GM19023 (cell line): ENCODE data around the gene RPS25.
"Not testable (repeated sequence)": the region's sequence is repeated elsewhere in the genome, so short reads cannot be mapped to it uniquely, and the experiment has no call there.

Experiments used
- ATAC-seq: cut with Tn5 transposase; IDR thresholded peaks from one replicate; pipeline ENCODE4 v1.9.1; 2021; ENCODE audit warnings: mild to moderate bottlenecking, moderate library complexity; ENCODE audit not compliant: unreplicated experiment

Gene RPS25

DNA sequence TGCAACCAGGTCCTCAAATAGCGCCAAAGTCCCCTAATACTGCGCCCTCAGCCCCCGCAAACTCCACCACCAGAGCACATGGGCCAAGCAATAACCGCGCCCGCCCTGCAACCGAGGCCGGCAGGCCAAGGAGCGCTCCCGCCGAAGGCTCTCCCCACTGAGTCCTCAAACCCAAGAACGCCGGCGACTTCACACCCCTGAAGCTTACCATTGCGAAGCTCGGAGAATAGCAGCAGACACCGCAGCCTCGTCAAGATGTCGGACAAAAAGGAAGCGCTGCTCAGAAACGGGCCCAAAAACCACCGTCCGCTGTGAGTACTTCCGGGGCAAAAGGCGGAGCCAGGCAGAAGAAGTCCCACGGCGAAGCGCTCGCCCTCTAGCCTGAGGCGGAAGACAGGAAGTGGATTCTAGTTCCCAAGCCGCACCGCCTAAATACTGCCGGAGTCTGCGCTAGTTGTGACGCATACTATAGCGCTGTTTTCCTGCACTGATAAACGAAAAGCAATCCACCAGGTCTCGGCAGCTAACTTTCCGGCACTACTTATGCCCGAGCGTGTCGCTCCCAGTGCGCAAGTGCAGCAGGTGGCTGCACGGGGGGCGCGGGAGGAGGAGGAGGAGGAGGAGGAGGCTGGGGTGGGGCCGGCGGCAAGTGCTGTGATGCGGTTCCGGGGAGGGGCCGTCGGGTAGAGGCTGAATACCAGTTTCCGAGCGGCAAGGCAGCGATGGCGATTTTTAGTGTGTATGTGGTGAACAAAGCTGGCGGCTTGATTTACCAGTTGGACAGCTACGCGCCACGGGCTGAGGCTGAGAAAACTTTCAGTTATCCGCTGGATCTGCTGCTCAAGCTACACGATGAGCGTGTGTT lies at the start of gene RPS25, which contains the start of gene TRAPPC4:
Gene RPS25, minus strand, starts transcription at position 270 of the 865 bp plus-strand sequence. Its CDS starts 59 bp downstream, at position 211.
Gene TRAPPC4, plus strand, starts transcription at position 693 of the 865 bp plus-strand sequence. Its CDS starts 30 bp downstream, at position 723.
- peak; percentile 86 for ATAC-seq

DNA sequence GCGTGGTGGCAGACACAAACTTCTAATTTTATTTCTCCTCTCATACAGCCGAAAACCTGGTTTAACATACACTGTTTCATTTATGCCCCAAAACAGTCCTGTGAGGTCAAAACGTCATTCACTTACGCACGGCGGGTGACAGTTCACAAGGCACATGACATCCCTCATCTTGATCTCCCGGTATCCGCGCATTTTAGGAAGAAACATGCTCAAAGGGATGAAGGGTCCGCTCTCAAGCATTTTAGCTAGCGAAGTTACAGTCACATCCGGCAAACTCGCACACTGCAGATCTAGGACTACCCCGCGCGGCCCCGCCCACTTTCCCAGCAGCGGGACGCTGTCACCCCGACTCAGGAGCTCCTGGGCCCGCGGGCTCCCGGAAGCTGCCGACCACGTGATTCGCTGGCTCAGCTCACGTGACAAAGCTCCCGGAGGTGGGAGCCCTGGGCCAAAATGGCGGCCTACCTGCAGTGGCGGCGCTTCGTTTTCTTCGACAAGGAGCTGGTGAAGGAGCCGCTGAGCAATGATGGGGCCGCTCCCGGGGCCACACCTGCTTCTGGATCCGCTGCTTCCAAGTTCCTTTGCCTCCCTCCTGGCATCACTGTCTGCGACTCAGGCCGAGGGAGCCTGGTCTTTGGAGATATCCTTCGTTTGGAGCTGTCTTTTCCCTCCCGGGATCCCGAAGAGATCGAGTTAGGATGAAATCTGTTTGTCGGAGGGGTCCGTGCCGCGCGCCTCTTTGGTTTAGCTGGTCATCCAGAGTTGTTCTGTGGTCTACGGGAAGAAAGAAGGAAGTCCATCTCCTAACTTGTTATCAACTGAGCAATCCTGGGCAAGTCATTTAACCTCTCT lies 49.5 kb upstream of the RPS25 start, which contains the start of gene VPS11:
Gene VPS11, plus strand, starts transcription at position 448 of the 852 bp plus-strand sequence. Its CDS starts 6 bp downstream, at position 454.
- peak; percentile 95 for ATAC-seq

DNA sequence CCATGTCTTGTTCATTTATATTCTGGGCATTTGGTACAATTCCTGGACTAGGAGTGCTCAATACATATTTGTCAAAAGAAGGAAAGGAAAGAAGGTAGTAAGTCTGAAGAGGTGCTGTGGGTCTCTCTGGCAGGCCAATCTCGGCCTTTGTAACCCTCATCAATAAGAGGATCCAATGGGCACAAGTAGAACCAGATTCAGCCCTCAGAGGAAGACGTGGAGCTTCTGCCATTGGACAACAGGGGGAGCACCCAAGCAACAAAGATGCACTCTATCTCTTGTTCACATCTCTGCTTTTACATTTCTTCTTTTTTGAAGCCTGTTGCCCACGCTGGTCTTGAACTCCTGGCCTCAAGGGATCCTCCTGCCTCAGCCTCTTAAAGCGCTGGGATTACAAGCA lies 47.2 kb upstream of the RPS25 start:
- no peak for ATAC-seq

DNA sequence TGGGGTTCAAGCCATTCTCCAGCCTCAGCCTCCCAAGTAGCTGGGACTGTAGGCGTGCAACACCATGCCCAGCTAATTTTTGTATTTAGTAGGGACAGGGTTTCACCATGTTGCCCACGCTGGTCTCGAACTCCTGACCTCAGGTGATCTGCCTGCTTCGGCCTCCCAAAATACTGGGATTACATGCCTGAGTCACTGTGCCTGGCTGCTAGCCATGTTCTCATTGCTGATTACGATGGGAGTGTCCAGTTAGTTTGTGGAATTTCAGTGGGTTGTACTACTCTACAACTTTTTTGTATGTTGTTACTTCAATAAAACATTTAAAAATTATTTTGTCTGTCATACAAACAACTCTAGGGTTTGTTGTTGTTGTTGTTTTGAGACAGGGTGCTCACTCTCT lies 44.6 kb upstream of the RPS25 start:
- no peak for ATAC-seq

DNA sequence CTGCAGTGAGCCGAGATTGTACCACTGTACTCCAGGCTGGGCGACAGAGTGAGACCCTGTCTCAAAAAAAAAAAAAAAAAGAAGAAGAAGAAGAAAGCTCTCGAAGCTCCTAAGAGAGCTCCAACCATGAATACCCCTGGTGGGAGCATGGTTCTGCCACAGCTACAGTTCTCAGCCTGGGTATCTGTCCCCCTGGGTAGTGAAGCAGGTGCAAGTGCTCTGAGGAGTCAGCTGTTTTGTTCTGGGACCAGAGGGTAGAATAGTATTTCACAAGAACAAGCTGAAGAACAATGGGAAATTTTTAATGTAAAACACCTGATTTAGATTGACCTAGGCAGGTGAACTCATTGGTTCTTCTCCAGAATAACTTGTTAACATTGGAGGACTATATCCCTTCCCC lies 43.1 kb upstream of the RPS25 start:
- ATAC-seq: no peak

DNA sequence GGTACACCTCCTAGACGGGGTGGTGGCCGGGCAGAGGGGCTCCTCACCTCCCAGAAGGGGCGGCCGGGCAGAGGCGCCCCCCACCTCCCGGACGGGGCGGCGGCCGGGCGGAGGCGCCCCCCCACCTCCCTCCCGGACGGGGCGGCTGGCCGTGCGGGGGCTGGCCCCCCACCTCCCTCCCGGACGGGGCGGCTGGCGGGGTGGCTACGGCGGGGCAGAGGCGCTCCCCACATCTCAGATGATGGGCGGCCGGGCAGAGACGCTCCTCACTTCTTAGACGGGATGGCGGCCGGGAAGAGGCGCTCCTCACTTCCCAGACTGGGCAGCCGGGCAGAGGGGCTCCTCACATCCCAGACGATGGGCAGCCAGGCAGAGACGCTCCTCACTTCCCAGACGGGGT lies 41.0 kb upstream of the RPS25 start:
- ATAC-seq: not testable (repeated sequence)

DNA sequence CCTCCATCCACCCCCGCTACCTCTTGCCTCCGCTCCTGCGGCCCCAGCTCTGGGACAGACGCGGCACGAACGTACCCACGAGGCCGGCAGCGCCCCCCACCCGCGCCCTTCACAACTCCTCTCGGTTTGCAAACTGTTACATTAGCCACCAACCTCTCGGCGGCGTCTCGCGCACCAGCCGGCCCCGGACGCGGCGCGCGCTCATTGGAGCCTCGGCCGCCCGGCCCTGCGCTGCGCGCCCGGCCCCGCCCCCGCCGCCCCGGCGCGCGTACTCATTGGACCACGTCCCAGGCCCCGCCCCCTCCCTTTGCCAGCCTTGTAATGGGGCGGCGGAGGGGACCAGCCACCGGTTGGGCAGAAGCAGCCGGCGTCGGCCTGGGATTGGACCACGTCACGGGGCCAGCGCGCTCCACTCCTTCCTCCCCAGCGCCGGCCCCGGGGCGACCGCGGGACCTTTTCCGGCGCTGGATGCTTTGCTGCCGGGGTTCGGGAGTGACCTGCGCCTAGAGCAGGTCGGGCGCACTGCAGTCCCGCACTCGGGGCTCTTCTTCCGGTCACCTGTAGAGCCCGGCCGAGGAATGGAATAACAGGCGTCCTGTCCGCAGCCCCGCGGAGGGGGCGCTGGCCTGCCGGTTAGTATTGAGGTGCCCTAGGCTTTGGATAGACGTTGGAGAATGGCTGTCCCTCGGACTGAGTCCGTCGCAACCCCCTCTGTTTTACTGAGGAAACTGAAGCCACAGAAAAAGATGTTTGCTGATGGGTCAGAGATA lies 39.0 kb upstream of the RPS25 start, which contains the start of gene HYOU1:
Gene HYOU1, minus strand, starts transcription at position 206 of the 770 bp plus-strand sequence. CDS start 1,045 bp downstream, outside the sequence.
- ATAC-seq: peak; percentile 89

DNA sequence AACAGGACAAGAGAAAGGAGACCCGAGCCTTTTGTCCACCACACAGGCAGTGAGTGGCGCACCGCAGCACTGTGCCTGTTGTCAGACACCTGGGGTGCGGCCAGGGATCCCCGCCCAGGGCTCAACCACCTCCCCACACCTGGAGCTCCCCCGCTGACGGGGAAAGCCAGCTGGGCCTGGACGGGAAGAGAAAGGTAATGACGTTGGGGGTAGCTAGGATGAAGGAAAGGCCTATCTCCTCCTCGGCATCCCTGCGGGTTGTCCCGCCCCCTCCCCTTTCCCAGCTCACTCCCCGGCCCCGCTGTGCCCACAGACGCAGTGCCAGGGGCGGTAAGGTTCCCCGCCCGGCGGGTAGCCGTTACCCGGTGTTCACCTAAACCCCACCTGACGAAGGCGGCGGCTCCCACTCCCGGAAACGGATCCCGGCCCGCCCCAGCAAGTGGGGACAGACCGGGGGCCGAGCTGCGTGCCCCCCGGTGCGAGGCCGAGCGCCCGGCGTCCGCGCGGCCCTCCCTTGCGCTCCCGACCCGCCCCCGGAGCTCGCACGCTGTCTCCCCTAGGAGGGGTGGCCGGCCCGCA lies 38.4 kb upstream of the RPS25 start:
- peak; percentile 11 for ATAC-seq

DNA sequence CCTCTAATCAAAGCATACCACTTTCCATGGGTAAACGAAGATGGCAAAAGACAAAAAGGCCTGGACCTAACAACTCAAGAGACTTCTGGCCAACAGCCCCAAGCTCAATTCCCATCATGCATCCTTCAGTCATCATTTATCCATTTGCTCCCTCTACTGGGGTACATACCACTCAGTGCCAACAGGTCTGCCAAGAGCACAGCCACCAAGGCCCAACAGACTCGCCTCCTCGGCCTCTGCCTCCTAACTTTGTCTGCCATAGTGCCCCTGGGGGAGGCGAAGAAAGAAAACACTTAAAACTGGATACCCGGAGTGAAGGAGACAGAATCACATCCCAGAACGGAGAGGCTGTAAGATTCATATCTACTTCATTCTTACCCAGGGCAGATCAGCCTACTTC lies 37.8 kb upstream of the RPS25 start:
- ATAC-seq: no peak

DNA sequence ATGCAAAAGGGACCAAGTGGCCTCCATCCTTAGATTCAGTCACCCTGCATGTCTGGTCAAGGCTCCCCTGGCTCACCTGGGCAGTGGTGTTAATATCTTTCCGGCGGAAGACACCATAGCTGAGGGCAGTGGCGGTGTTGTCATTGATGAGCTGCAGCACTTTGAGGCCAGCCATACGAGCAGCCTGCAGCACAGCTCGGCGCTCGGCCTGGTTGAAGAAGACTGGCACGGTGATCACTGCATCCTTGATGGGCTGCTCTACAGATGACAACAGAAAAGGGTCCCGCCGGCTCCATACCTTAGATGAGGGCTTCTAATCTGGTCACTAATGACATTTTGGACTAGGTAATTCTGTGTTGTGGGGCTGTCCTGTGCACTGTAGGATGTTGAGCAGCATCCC lies 36.3 kb upstream of the RPS25 start:
- ATAC-seq: no peak

DNA sequence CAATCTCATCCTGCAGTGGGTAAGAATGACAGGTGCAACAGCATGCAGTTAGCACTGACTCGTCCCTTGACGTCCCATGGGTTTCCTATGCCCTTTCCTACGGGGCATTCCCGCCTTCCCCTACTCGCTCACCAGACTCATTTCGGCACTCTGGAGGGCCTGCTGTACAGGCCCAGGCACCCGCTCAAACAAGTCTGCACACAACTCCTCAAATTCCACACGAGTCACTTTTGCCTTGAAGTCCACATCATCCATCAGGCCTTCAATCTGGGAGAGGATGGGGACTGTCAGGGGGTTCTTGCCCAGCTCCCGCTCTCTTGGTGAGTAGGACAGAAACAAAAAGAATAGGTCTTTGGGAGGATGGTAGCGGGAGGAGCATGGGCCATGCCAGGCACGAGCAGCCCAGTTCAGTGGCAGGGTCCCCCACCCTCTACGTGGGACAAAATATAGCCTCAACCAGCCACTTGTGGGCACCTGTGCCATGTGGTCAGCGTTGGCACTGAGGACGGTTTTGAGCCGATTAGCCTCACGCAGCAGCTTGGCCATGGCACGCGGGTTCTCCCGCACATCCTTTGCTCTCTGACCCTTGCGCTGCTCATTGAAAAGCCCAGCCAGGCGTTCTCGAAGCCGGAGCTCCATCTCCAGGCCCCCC lies 34.1 kb upstream of the RPS25 start:
- no peak for ATAC-seq

DNA sequence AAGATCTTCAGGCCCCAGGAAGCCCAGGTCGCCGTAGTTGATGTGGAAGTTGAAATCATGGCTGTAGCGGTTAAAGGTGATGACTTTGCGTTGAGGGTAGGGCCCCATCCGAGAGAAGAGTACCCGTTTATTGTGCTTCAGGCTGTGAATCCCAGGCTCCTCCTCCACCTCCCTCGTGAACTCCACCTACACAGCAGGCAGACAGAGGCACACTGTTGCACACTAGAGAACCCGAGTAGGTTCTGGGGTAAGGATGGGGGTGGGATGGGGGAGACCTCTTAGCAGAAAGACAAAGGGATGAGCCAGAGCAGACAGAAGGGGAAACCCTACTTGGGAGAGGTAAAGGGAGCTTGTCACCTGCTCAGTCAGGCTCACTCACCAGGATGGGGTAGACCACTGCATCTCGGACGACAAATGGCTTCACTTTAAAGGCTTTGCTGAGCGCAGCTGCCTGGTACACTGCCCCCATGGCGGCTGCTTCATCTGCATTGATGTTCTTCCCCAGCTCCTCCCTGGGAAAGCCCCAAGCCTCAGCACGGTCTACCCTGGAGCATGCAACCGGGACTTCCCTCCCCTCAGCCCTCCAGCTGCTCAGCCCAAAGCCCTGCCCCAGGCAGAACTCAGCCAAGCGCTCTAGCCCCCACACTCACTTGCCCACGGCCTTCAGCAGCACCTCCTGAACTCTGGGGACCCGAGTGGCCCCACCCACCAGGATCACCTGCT lies 33.5 kb upstream of the RPS25 start:
- peak; percentile 59 for ATAC-seq

DNA sequence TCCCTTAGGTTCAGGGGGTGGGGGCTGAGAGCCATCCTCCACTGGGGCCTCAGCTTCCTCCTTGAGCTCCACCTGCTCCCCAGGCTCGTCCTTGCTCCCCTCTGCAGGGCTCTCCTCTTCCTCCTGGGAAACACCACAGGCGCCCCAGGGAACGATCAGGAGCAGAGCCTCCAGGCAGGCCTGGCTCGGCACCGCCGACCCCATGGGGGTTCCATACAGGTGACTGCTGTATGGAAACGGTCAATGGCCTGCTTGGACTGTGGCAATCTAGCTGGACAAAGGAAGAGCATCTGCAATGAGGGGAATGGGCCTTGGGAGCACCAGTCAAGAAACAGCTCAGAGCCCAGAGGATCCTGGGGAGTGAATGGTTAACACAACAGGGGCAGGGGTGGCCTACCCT lies 30.9 kb upstream of the RPS25 start:
- ATAC-seq: no peak

DNA sequence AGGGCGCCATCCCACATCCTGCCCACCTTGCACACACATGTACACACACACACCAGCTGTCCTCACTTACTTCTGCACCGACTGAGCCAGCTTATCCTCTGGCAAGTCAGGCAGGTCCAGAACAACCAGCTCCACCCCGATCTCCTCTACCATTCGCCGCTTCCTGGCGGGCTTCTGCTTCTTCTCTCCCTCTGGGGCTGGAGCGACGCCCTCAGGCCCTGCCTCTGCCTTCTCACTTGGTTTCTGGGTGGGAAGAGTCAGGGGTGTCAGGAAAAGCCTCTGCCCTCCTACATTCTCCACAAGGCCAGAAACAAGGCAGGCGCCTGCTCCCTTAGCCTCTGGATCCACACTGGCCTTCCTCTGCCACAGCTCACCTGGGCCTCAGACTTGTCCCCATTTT lies 30.5 kb upstream of the RPS25 start:
- ATAC-seq: no peak

DNA sequence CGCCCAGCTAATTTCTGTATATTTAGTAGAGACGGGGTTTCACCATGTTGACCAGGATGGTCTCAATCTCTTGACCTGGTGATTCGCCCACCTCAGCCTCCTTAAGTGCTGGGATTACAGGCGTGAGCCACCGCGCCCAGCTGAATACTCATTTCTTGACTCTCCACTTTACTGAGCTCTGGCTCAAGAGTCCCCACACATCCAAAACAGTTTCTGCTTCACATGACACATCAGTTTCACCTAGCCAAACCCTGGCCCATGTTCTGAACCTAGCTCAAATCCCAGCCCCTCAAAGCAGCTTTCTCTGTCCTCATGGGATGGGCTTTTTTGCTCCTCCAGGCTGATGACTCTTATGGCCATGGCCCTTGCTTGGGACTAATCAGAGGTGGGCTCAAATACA lies 29.1 kb upstream of the RPS25 start:
- ATAC-seq: no peak

DNA sequence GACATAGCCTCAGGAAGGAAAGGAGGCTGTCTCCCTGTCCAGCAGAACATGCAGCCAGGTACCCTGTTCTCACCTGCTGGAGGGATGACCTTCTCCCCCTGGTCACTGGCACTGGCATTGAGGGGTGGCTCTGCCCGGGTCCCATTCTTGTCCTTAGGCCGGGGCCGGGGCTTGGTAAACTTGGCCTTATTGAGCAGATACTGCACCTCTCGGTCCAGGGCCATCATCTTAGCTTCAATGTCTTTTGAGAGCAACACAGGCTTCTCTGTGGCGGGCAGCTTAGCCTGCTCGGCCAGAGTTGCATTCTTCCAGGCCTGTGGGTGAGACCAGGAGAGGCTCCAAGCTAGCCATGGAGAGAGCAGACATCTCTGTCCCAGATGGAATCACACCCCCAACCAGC lies 28.3 kb upstream of the RPS25 start:
- ATAC-seq: no peak

DNA sequence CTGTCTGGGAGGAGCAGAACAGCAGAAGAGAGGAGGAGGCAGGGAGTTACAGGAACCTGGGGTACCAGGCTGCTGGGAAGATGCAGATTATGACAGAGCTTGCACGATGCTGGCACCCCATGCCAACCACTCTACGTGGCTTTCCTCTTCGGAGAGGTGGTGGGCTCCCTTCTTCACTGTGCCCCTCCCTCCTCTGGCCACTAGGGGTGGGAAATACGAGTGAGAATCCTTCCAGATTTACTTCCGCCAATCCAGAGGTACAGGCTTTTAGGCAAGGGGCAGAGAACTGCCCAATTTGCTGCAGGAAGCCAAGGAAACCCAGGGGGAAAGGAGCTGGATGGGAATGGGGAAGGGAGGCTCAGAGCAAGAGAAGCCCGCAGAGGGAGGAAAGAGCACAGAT lies 26.6 kb upstream of the RPS25 start:
- ATAC-seq: no peak

DNA sequence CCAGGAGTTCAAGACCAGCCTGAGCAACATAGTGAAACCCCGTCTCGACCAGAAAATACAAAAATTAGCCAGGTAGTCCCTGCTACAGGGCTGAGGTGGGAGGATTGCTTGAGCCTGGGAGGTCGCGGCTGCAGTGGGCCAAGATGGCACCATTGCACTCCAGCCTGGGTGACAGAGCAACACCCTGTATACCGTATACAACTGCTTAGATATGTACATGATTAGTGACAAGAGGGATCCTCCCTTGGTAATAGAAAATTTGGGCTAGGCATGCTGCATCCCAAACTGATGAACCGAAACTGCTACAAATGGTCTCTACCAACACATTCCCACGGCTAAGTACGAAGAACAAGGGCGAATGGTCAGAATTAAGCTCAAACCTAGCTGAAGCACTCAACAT lies 24.8 kb upstream of the RPS25 start:
- ATAC-seq: no peak

DNA sequence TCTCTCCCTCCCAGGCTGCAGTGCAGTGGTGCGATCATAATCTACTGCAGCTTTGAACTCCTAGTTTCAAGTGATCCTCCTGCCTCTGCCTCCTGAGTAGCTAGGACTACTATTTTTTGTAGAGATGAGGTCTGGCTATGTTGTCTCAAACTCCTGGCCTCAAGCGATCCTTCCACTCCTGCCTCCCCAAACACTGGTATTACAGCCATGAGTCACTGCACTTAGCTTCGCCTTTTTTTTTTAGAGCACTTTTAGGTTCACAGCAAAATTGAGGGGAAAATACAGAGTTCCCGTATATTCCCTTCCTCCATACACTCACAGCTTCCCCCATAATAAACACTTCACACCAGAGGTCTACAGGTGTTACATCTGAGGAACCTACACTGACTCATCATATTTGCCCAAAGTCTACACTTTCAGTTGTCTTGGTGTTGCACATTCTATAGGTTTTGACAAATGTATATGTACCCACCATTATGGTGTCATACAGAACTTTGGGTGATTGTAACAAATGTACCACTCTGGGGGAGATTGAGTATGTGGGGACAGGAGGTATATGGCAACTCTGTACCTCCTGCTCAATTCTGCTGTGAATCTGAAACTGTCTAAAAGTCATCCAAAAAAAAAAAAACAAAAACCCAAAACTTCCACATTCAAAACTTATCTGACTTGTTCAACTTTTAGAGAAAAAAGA lies 23.8 kb upstream of the RPS25 start:
- no peak for ATAC-seq
